ENCODE measurements around the gene NCAM2. TPM values are rescaled to one million over a fixed set of nuclear protein-coding genes. Genes with fewer than 3 reads are reported as not detected.

Gene NCAM2
- total RNA-seq, 2 donors from 2014 or later: not detected

DNA sequence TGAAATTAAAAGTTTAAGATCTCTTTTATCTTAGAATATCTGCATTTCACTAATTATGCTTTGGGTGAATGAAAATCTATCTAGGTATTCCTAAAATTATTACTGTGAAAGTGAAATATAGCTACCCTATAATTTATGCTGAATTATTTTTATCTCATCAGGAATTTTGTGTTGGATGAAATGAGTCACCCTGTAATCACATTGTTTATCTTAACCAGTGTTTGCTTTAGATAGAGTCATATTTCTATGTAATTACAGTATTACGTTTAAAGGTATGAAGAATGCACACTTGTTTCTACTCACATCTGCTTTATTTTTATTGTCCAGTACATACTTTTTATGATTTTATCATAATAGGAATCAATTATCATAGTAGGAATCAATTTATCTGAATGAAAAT is 249.2 kb downstream of the NCAM2 start:
- ATAC-seq (no peak), DNase-seq (ENCODE audit: low spot score) (no peak)
- H3K27ac Mint-ChIP-seq: no peak overlapping the region
- H3K27me3 Mint-ChIP-seq: no peaks in the 10 kb centered on the region
- no peaks in the 10 kb centered on the region for H3K4me1 Mint-ChIP-seq (ENCODE audit: low read depth in 2 of 2)
- no peak overlapping the region for H3K4me3 Mint-ChIP-seq
- no peaks in the 10 kb centered on the region for H3K36me3 Mint-ChIP-seq
- peaks cover 4% of the 10 kb centered on the region for H3K9me3 Mint-ChIP-seq

DNA sequence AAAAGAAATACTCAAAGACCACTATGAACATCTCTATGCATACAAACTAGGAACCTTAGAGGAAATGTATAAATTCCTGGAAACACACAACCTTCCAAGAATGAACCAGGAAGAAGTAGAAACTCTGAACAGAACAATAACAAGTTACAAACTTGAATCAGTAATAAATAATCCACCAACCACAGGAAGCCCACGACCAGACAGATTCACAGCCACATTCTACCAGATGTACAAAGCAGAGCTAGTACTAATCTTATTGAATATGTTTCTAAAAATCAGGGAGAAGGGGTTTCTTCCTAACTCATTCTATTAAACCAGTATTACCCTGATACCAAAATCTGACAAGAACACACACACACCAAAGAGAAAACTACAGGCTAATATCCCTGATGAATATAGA is 263.8 kb downstream of the NCAM2 start:
- no peak for DNase-seq (ENCODE audit: low spot score)
- no peak overlapping the region for H3K4me3 Mint-ChIP-seq
- ATAC-seq: no peak

DNA sequence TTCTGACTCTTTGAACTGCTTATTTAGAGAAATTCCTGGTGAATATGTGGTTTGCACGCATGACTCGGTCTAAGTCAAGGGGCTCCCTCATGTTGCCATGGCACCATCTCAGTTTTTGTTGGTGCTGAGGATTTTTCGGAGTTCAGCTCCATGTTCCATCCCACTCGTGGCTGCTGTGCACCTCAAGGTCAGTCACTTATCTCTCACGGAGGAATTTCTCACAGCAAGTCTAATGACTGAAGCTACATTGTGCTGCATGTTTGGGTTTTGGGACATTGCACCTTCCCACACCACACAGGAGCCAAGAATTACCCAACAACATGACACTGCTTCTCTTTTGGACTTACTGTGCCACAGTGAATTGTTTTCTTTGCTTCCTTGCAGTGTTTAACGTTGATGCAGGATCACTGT is 269.9 kb downstream of the NCAM2 start:
- Mint-ChIP-seq H3K27ac (no peak overlapping the region), H3K4me1 (ENCODE audit: low read depth in 2 of 2) (no peaks in the 10 kb centered on the region), H3K27me3 (no peaks in the 10 kb centered on the region), H3K36me3 (no peaks in the 10 kb centered on the region), H3K4me3 (no peak overlapping the region), H3K9me3 (peaks cover 21% of the 10 kb centered on the region)
- no peak for DNase-seq (ENCODE audit: low spot score)
- no peak for ATAC-seq

More for the DNA sequence above, 263.8 kb downstream of the NCAM2 start:
- H3K4me1 Mint-ChIP-seq (ENCODE audit: low read depth in 2 of 2): no peaks in the 10 kb centered on the region
- H3K9me3 Mint-ChIP-seq: peaks cover 12% of the 10 kb centered on the region
- no peak overlapping the region for H3K27ac Mint-ChIP-seq
- H3K27me3 Mint-ChIP-seq: no peaks in the 10 kb centered on the region
- no peaks in the 10 kb centered on the region for H3K36me3 Mint-ChIP-seq

DNA sequence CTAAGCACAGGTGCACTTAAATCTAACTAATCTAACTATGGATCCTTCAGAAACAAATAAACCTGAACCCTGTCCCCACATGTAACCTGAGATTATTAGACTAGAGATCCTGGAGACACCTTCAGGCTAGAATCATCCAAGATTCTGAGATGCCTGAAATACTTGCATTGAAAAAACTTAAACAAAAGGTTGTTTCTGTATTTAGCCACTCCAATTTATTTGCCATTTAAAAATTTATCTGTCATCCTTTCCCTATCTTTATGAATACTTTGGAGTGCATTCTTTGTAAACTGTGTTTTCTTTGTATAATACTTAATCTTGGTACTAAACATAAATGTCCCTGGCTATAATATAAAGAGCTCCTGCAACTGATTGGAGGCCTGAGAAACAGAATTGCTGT is 270.7 kb downstream of the NCAM2 start:
- Mint-ChIP-seq H3K4me1 (ENCODE audit: low read depth in 2 of 2) (no peaks in the 10 kb centered on the region), H3K27ac (no peak overlapping the region), H3K9me3 (peaks cover 19% of the 10 kb centered on the region), H3K4me3 (no peak overlapping the region), H3K36me3 (no peaks in the 10 kb centered on the region), H3K27me3 (no peaks in the 10 kb centered on the region)
- ATAC-seq: no peak
- no peak for DNase-seq (ENCODE audit: low spot score)

DNA sequence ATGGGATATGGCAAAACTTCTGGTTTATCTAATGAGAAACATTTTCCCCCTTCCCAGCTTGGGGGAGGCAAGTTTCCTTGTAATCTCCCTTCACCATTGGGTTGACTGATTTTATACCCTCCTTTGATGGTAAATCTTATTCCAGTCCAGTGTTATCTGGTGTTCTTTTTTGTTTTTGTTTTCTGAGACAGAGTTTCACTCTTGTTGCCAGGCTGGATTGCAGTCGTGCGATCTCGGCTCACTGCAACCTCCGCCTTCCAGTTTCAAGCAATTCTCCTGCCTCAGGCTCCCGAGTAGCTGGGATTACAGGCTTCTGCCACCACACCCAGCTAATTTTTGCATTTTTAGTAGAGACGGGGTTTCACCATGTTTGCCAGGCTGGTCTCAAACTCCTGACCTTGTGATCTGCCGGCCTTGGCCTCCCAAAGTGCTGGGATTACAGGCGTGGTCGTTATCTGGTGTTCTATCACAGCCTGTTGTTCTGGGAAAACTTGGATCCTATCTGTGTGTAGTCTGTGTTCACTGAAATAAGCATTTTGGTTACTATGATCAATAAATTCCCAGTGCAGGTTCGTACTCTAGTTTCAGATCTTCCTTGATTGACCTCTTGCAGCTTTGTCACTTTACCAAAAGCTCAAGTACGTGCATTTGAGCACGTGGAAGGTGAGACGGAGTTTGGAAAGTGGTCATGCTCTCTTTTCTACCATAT is 281.1 kb downstream of the NCAM2 start:
- H3K9me3 Mint-ChIP-seq: peaks cover 7% of the 10 kb centered on the region
- H3K4me1 Mint-ChIP-seq (ENCODE audit: low read depth in 2 of 2): no peaks in the 10 kb centered on the region
- no peak overlapping the region for H3K4me3 Mint-ChIP-seq
- peaks cover 4% of the 10 kb centered on the region for H3K36me3 Mint-ChIP-seq
- no peak overlapping the region for H3K27ac Mint-ChIP-seq
- ATAC-seq: no peak
- DNase-seq (ENCODE audit: low spot score): no peak
- no peaks in the 10 kb centered on the region for H3K27me3 Mint-ChIP-seq

DNA sequence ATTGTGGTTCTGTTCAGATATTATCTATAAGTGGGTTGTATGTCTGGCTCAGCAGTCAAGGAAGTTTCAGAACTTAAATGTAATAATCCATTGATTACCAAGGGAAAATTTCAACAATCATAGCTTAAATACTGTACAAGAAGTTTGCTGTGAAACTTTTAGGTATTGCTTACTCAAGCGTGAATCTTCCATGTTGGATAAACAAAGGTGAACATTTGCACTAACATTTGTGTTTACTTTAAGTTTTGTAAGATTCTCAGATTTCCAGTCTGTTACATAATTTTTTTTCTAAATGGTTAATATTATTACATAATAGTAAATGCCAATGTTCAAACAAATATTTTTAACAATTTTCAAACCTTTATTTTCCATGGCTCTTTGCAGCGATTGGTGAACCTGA is 285.6 kb downstream of the NCAM2 start:
- Mint-ChIP-seq H3K9me3 (peaks cover 6% of the 10 kb centered on the region), H3K27ac (no peak overlapping the region), H3K27me3 (no peaks in the 10 kb centered on the region), H3K4me3 (no peak overlapping the region), H3K4me1 (ENCODE audit: low read depth in 2 of 2) (no peaks in the 10 kb centered on the region), H3K36me3 (peaks cover 4% of the 10 kb centered on the region)
- ATAC-seq (no peak), DNase-seq (ENCODE audit: low spot score) (no peak)

DNA sequence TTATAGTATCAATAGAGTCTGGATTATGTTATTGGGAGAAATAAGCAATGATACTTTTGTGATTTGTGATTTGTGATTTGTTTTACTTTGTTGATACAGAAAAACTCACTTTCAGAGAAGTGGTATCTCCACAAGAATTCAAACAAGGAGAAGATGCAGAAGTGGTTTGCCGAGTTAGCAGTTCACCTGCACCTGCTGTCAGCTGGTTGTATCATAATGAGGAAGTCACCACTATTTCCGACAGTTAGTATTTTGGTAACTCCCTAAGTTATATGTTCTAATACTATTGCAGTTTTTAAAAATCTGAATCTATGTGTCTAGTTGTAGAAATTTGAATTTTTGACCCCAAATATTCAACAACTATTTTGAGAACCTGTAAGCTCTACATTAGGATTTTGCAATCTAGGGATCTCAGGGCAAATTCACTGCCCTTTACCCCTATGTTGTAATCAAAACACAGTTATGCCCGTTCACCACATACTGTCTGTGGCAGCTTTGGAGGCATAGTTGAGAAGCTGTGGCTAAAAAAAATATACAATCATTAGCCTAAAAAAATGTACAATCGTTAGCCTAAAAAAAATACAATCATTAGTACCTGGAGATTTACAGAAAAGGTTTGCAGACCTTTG is 288.1 kb downstream of the NCAM2 start:
- Mint-ChIP-seq H3K27ac (no peak overlapping the region), H3K9me3 (peaks cover 3% of the 10 kb centered on the region), H3K27me3 (no peaks in the 10 kb centered on the region), H3K4me1 (ENCODE audit: low read depth in 2 of 2) (no peaks in the 10 kb centered on the region), H3K4me3 (no peak overlapping the region), H3K36me3 (no peaks in the 10 kb centered on the region)
- DNase-seq (ENCODE audit: low spot score) (no peak), ATAC-seq (no peak)

DNA sequence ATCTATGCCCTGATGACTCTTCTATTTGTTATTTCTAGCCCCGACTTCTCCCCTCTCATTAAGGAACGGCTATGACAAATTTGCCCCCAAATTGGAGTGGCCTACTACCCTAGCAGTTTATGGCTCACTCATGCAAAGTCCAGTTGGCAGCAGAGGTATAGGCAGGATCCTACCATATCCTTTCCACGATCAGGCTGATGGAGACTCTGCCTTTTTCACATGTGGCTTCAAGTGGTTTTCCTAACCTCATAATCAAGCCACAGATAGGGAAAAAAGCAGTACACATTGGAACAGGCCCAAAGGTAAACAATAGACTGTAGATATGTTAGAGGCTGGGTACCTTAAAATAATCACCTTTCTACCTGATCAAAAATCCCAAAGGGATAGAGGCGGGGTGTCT is 292.5 kb downstream of the NCAM2 start:
- no peaks in the 10 kb centered on the region for H3K4me1 Mint-ChIP-seq (ENCODE audit: low read depth in 2 of 2)
- peaks cover 11% of the 10 kb centered on the region for H3K9me3 Mint-ChIP-seq
- H3K27ac Mint-ChIP-seq: no peak overlapping the region
- DNase-seq (ENCODE audit: low spot score) (no peak), ATAC-seq (no peak)
- no peaks in the 10 kb centered on the region for H3K36me3 Mint-ChIP-seq
- H3K4me3 Mint-ChIP-seq: no peak overlapping the region
- no peaks in the 10 kb centered on the region for H3K27me3 Mint-ChIP-seq

DNA sequence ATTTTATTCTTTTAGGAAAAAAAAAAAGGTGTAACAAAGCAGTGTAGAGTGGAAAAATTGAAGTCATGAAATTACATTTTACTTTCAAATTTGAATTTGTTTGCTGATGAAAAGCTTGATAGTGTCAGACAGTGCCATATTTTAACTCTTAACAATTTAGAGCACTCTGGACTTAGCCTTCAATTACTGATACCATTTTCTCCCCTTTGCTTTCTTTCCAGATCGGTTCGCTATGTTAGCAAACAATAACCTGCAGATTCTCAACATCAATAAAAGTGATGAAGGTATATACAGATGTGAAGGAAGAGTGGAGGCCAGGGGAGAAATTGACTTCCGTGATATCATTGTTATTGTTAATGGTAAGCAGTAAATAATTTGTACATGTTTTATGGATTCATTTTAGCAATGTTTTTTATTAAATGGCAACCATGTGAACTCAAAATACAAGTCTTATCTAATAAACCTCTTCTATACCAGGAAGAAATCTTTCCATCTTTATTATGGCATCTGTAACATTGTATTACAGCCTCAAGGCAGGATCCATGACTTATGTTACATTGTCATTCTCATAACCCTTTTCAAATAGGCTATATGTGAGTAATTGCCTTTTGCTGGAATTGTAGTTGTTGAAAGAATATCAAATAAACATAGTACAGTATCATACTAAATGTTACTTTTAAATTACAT is 293.8 kb downstream of the NCAM2 start:
- ATAC-seq: no peak
- DNase-seq (ENCODE audit: low spot score): no peak
- Mint-ChIP-seq H3K4me3 (no peak overlapping the region), H3K27me3 (no peaks in the 10 kb centered on the region), H3K27ac (no peak overlapping the region), H3K9me3 (peaks cover 16% of the 10 kb centered on the region), H3K36me3 (peaks cover 4% of the 10 kb centered on the region), H3K4me1 (ENCODE audit: low read depth in 2 of 2) (no peaks in the 10 kb centered on the region)

DNA sequence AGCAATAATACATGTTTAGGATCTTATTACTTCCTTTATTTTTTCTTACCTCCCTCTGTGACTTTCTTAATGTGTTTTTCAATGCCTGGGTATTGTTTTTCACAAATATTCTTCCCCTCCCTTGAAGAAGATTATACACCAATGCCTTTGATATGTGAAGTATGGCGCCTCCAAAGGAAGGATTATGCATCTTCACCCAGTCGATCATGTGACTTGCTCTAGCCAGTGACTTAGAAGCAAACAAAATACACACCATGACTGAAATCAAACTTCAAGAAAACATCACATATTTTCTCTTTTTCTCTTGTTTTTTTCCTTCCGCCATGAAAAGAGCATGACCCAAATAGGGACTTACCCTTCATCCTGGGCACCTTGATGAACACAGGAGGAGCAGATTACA is 297.1 kb downstream of the NCAM2 start:
- Mint-ChIP-seq H3K4me3 (no peak overlapping the region), H3K27ac (no peak overlapping the region), H3K27me3 (no peaks in the 10 kb centered on the region), H3K4me1 (ENCODE audit: low read depth in 2 of 2) (no peaks in the 10 kb centered on the region), H3K36me3 (peaks cover 4% of the 10 kb centered on the region), H3K9me3 (peaks cover 16% of the 10 kb centered on the region)
- ATAC-seq (no peak), DNase-seq (ENCODE audit: low spot score) (no peak)

DNA sequence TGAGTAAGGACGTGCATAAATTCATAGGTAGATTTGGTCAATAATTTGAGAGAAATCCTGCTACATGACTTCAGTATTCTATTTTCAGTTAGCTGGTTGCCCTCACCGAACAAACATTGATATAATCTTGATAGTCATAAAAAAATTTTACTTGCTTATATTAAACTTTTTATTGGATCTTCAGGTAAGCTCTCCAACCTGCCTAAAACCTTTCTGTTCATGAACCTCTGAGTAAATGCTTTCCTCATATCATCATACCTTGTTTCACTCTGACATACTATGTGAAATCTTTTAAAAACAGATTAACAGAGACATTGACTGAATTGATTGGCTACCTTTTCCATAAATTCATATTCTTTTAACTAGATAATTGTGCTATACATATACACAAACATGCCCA is 299.0 kb downstream of the NCAM2 start:
- no peak for ATAC-seq
- H3K9me3 Mint-ChIP-seq: peaks cover 16% of the 10 kb centered on the region
- H3K27ac Mint-ChIP-seq: no peak overlapping the region
- H3K36me3 Mint-ChIP-seq: peaks cover 4% of the 10 kb centered on the region
- no peak for DNase-seq (ENCODE audit: low spot score)
- H3K4me1 Mint-ChIP-seq (ENCODE audit: low read depth in 2 of 2): no peaks in the 10 kb centered on the region
- no peak overlapping the region for H3K4me3 Mint-ChIP-seq
- no peaks in the 10 kb centered on the region for H3K27me3 Mint-ChIP-seq

DNA sequence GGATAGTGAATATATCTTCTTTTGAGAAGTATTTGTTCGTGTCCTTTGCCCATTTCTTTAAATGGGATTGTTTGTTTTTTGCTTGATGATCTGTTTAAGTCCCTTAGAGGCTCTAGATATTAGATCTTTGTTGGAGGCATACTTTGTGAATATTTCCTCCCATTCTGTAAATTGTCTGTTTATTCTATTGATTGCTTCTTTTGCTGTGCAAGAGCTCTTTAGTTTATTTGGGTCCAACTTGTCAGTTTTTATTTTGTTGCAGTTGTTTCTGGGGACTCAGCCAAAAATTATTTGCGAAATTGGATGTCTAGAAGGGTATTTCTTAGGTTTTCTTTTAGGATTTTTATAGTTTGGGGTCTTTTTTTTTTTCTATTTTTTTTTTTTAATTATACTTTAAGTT is 302.8 kb downstream of the NCAM2 start:
- Mint-ChIP-seq H3K27me3 (no peaks in the 10 kb centered on the region), H3K36me3 (peaks cover 4% of the 10 kb centered on the region), H3K4me3 (no peak overlapping the region), H3K4me1 (ENCODE audit: low read depth in 2 of 2) (no peaks in the 10 kb centered on the region), H3K27ac (no peak overlapping the region), H3K9me3 (peaks cover 14% of the 10 kb centered on the region)
- DNase-seq (ENCODE audit: low spot score) (no peak), ATAC-seq (no peak)

DNA sequence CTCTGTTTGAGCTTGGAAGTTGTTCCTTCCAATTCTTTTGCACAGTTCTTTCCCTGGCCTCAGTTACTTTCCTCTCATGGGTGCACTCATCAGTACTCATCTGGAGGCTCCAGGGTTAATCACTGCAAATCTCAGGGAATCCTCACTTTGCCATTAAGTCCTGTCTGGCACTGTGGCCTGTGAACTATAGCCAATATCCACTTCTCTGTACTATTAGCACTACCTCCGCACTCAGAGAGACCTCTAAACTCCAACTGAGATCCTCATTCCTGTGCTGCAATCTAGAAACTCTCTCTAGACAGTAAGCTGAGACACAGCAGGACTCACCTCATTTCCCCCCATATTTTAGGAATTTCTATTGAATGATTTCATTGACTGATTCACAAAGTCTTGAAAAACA is 311.3 kb downstream of the NCAM2 start:
- ATAC-seq (no peak), DNase-seq (ENCODE audit: low spot score) (no peak)
- no peaks in the 10 kb centered on the region for H3K36me3 Mint-ChIP-seq
- H3K4me3 Mint-ChIP-seq: no peak overlapping the region
- no peaks in the 10 kb centered on the region for H3K27me3 Mint-ChIP-seq
- peaks cover 10% of the 10 kb centered on the region for H3K9me3 Mint-ChIP-seq
- no peak overlapping the region for H3K27ac Mint-ChIP-seq
- no peaks in the 10 kb centered on the region for H3K4me1 Mint-ChIP-seq (ENCODE audit: low read depth in 2 of 2)

DNA sequence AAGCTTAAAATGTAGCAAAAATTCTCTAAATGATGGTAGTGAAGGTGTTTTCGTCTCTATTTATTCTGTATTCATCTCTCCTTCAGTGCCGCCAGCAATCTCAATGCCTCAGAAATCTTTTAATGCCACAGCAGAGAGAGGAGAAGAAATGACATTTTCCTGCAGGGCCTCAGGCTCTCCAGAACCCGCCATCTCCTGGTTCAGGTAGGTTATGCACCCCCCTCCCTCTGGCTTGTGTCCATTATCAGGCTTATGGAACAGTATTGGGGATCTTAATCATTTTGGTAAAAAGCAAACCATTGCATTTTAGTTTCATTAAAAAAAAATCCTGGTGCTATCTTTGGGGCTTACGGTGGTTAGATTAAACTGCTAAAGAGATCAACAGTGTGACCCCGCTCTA is 326.1 kb downstream of the NCAM2 start:
- Mint-ChIP-seq H3K9me3 (peaks cover 4% of the 10 kb centered on the region), H3K27me3 (no peaks in the 10 kb centered on the region), H3K4me3 (no peak overlapping the region), H3K4me1 (ENCODE audit: low read depth in 2 of 2) (no peaks in the 10 kb centered on the region), H3K27ac (no peak overlapping the region), H3K36me3 (no peaks in the 10 kb centered on the region)
- DNase-seq (ENCODE audit: low spot score) (no peak), ATAC-seq (no peak)
